Kidney epithelial cell (primary cell): ENCODE data around the gene ELMO1. TPM values are rescaled to one million over a fixed set of nuclear protein-coding genes. Genes with fewer than 3 reads are reported as not detected.

ENCODE experiments used
- DNase-seq: peaks from one replicate; pipeline ENCODE4 v3.0.0-alpha.2; 2010; ENCODE audit warnings: low read depth
- H3K27me3 ChIP-seq: 2 replicates; pipeline ENCODE4 v1.6.0; 2011; ENCODE audit warnings: low read length; ENCODE audit not compliant: control insufficient read depth, insufficient read depth
- H3K36me3 ChIP-seq: 2 replicates; pipeline ENCODE4 v1.5.1; 2011; ENCODE audit warnings: low read length; ENCODE audit not compliant: control insufficient read depth, insufficient read depth
- H3K4me3 ChIP-seq: 2 replicates; pipeline ENCODE4 v1.5.1; 2011; ENCODE audit warnings: low read depth, mild to moderate bottlenecking, control low read depth, low read length
- total RNA-seq: library from RNA; depleted of rRNA; stranded (reverse); fragments of >200 nt; gene quantifications from 2 replicates; pipeline ENCODE4 v1.2.3, GENCODE V29; 2015
- TF ChIP-seq, protein P1 (sequence below): IDR thresholded peaks from 2 replicates; pipeline ENCODE4 v1.5.1; 2011; ENCODE audit warnings: mild to moderate bottlenecking, moderate library complexity, low read length, control low read depth, inconsistent platforms; ENCODE audit not compliant: insufficient read depth, poor library complexity, severe bottlenecking

ELMO1 gene
- total RNA-seq, 1 donor from 2014 or later = 11.4 TPM

DNA sequence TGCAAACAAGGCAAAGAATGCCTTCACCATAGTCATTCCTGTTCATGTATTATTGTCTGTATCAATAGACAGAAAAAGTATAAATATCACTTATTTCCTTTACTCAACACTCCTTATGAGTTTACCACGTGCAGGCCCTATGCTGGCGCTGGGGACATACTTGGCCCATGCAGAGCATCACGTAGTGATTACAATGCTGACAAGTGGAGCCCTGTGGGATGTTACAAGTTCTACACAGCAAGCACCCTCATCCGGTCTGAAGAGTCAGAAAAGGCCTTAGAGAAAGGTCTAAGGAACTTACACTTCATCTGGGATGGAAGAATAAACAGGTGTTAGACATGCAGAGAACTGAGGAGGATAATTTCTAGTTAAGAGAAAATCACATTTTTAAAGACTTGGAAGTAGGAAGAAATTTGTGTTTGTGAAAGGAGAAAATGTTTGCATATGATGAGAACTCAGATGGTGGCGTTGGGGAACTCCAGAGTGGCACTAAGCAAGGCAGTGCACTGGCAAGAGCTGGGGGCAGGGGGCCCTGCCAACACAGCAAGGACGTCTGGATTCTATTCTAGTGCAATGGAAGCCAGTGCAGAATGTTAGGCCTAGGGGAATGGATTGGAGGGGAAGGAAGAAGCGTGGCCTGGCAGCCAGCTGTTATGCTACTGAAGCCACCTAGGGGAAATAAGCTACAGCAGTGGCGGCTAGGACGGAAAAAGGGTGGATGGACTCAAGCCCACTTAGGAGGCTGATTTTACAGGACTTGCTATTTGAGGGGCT, 116.2 kb downstream of the ELMO1 start:
- Histone ChIP-seq H3K36me3 (no peaks in the 10 kb centered on the region), H3K27me3 (no peaks in the 10 kb centered on the region), H3K4me3 (no peak overlapping the region)
- TF ChIP-seq, protein P1, sequence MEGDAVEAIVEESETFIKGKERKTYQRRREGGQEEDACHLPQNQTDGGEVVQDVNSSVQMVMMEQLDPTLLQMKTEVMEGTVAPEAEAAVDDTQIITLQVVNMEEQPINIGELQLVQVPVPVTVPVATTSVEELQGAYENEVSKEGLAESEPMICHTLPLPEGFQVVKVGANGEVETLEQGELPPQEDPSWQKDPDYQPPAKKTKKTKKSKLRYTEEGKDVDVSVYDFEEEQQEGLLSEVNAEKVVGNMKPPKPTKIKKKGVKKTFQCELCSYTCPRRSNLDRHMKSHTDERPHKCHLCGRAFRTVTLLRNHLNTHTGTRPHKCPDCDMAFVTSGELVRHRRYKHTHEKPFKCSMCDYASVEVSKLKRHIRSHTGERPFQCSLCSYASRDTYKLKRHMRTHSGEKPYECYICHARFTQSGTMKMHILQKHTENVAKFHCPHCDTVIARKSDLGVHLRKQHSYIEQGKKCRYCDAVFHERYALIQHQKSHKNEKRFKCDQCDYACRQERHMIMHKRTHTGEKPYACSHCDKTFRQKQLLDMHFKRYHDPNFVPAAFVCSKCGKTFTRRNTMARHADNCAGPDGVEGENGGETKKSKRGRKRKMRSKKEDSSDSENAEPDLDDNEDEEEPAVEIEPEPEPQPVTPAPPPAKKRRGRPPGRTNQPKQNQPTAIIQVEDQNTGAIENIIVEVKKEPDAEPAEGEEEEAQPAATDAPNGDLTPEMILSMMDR = no peak
- no peak for DNase-seq

DNA sequence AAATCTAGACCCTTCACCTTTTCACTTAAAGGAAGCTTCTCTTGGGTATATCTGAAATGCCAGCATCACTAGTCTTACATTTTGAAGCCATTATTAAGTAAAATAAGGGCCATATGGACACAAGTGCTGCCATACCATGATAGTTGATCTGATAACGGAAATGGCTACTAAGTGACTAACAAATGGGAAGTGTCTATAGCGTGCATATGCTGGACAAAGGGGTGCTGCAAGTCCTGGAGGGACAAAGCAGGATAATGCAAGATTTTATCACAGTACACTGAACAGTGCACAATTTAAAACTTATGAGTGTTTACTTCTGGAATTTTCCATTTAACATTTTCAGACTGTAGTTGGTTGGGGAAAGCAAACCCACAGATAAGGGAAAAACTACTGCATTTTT, 117.9 kb downstream of the ELMO1 start:
- Histone ChIP-seq H3K36me3 (no peaks in the 10 kb centered on the region), H3K4me3 (no peak overlapping the region), H3K27me3 (no peaks in the 10 kb centered on the region)
- TF ChIP-seq, protein P1 = no peak
- no peak for DNase-seq

DNA sequence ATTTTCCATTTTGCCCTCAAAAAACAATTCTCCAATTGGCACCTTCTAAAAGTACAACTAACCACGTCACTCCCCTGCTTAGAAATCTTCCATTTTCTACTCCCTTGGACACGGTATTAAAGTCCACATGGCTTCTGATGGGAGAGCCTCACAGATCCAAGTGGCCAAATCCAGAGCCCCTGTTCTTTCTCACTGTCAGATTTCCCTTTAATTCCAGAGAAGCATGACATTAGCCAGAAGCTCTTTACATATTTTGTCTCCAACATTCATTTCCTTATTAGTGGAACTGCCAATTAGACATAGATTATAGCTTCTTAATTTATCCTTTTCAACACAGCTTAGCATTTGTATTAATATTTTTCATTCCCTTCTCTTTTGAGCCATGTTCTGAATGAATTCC, 118.7 kb downstream of the ELMO1 start:
- TF ChIP-seq, protein P1 = no peak

DNA sequence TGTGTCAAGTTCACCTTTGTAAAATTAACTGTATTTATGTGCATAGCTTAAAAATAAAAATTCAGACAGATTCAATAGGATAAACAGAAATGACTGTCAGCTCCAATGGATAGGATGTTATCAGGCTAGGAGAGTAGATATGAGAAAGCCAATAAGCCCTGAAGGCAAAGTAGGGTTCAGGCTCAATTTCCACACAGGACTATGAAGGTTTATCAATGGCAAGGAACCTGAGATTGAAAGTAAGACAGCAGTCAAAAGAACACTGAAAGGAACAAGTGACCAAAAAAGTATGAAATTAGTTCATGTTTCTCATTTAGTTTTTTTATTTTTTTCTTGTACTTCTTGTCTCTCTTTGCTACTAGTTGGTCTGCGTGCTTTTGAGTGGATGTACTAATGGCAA, 121.4 kb downstream of the ELMO1 start:
- no peak overlapping the region for H3K4me3 ChIP-seq

More for the DNA sequence above, 118.7 kb downstream of the ELMO1 start:
- DNase-seq = no peak
- Histone ChIP-seq H3K27me3 (no peaks in the 10 kb centered on the region), H3K4me3 (no peak overlapping the region), H3K36me3 (no peaks in the 10 kb centered on the region)

DNA sequence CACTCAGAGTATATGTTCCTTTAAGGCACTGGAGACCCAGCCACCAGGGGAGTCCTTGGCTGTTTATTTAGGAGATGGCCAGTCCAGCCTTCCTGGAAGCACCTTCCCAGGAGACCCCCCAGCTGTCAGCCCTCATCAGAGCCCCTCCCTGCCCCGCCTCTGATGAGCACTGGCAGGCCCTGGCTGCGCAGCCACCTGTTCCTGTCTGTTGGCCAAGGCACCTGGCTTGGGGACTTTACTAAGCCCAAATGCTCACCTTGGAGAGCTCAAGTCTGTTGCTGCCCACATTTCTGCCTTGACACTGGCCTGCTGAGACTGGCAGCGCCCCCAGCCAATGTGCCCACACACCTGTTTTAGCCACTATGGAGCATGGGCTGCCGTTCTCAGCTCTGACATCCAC, 124.7 kb downstream of the ELMO1 start:
- Histone ChIP-seq H3K36me3 (no peaks in the 10 kb centered on the region), H3K4me3 (no peak overlapping the region), H3K27me3 (no peaks in the 10 kb centered on the region)
- TF ChIP-seq, protein P1 = no peak
- no peak for DNase-seq

More for the DNA sequence above, 121.4 kb downstream of the ELMO1 start:
- TF ChIP-seq, protein P1 = no peak
- Histone ChIP-seq H3K27me3 (no peaks in the 10 kb centered on the region), H3K36me3 (no peaks in the 10 kb centered on the region)
- no peak for DNase-seq

DNA sequence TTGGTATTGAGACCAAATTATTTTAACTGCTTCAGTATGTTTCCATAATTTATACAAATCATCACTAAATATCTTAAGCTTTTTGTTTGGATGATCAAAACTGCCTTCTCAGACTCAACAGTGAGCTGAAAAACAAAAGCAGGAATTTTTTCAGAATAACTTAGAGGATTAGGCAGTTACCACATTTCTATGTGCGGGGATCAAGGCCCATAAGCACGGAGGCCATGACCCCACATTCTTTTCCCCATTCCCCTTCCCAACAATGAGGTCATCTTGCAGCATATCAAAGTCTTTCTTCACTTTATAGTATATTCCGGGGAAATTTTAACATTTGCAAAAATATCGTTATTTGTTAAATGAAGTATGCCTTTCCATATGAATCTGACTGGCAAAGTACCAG, 125.8 kb downstream of the ELMO1 start:
- H3K4me3 ChIP-seq = no peak overlapping the region
- no peak for DNase-seq
- TF ChIP-seq, protein P1 = no peak
- H3K27me3 ChIP-seq = no peaks in the 10 kb centered on the region
- no peaks in the 10 kb centered on the region for H3K36me3 ChIP-seq
